Activated naive CD8-positive, alpha-beta T cell (primary cell): Measurements from ENCODE around the gene NEK1.
"Not testable (repeated sequence)": the region's sequence is repeated elsewhere in the genome, so short reads cannot be mapped to it uniquely, and the experiment has no call there.

Experiments used
- H3K27ac Mint-ChIP-seq: one replicate; pipeline ENCODE4 v1.8.0; 2021; ENCODE audit warnings: mixed read lengths
- H3K27me3 Mint-ChIP-seq: one replicate; pipeline ENCODE4 v1.8.0; 2021; ENCODE audit warnings: mixed read lengths
- H3K36me3 Mint-ChIP-seq: one replicate; pipeline ENCODE4 v1.8.0; 2021; ENCODE audit warnings: mixed read lengths
- H3K4me1 Mint-ChIP-seq: one replicate; pipeline ENCODE4 v1.8.0; 2021; ENCODE audit warnings: low read depth, mixed read lengths
- H3K4me3 Mint-ChIP-seq: one replicate; pipeline ENCODE4 v1.8.0; 2021; ENCODE audit warnings: mild to moderate bottlenecking, mixed read lengths
- H3K9me3 Mint-ChIP-seq: one replicate; pipeline ENCODE4 v1.8.0; 2021; ENCODE audit warnings: low read depth, mixed read lengths

NEK1 gene

DNA sequence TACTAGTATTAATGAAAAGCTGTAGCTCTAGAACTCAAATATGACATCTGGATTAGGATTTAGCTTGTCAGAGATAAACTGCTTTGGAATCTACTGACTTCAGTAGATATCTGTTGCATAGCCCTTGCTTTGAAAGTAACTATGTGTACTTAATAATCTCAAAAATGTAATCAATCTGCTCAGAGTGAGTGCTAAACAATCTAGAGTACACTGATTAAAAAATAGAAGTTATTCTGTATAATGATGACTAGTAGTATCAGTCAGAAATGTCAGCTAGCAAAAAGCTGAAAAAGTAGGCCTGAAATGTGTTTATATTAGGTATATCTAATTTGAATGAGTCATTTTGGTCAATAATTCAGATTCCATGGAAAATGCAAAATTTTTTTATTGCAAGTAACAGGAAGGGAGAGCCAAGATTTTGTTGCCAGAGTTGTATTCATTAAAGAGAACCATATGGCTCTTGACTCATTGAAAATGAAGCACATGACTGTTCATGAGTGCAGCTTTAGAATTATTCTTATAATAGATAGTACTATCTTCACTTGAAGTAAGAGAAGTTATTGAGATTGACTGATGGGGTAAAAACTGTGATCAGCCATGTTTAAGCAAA lies 28.0 kb upstream of the NEK1 start:
- Mint-ChIP-seq H3K27ac (no peak overlapping the region), H3K27me3 (no peaks in the 10 kb centered on the region), H3K9me3 (no peaks in the 10 kb centered on the region), H3K4me1 (peaks cover 4% of the 10 kb centered on the region), H3K36me3 (peaks cover 13% of the 10 kb centered on the region), H3K4me3 (no peak overlapping the region)

DNA sequence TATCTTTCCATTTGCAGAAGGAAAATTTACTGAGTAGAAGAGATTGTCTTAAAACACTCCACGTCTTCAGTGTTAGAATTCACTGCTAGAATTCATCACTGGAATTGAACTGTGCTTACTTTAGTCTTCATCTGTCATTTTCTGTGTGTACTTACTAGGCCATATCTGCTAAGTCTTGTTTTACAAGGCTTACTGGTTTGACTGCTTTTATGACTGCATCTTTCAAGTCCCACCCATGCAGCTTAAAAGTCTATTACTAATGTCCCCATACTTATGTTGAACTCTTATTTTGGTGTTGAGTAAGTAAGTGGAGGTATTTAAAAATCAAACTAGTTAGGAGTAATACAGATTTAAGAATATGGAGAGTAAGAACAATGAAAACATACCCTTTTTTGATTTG lies 22.6 kb upstream of the NEK1 start:
- Mint-ChIP-seq H3K27me3 (no peaks in the 10 kb centered on the region), H3K36me3 (peaks cover 13% of the 10 kb centered on the region), H3K4me1 (peaks cover 20% of the 10 kb centered on the region), H3K9me3 (no peaks in the 10 kb centered on the region), H3K27ac (no peak overlapping the region), H3K4me3 (no peak overlapping the region)

DNA sequence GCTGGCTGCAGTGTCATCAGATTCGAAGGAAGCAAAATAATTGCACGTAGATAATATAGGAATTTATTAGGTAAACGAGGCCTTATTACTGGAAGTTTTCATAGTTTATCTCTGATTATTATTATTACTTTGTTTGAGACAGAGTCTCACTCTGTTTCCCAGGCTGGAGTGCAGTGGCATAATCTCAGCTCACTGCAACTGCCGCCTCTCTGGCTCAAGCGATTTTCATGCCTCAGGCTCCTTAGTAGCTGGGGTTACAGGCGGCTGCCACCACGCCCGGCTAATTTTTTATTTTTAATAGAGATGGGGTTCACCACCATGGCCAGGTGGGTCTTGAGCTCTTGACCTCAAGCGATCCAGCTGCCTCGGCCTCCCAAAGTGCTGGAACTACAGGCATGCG lies 20.5 kb upstream of the NEK1 start:
- Mint-ChIP-seq H3K4me1 (peaks cover 27% of the 10 kb centered on the region), H3K27me3 (no peaks in the 10 kb centered on the region), H3K4me3 (no peak overlapping the region), H3K9me3 (no peaks in the 10 kb centered on the region), H3K36me3 (peaks cover 9% of the 10 kb centered on the region), H3K27ac (no peak overlapping the region)

DNA sequence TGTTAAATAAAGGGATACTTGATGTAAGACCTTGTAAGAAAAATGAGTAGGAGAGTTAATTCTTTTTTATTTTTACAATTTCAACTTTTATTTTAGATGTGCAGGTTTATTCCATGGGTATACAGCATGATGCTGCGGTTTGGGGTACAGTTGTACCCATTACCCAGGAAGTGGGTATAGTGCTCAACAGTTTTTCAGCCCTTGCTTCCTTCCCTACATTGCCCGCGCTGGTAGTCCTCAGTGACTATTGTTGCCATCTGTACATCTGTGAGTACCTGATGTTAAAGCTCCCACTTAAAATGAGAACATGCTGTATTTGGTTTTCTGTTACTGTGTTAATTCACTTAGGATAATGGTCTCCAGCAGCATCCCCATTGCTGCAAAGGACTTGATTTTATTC lies 17.7 kb upstream of the NEK1 start:
- Mint-ChIP-seq H3K9me3 (no peaks in the 10 kb centered on the region), H3K27ac (no peak overlapping the region), H3K27me3 (no peaks in the 10 kb centered on the region), H3K4me3 (no peak overlapping the region), H3K36me3 (peaks cover 2% of the 10 kb centered on the region), H3K4me1 (peaks cover 45% of the 10 kb centered on the region)

DNA sequence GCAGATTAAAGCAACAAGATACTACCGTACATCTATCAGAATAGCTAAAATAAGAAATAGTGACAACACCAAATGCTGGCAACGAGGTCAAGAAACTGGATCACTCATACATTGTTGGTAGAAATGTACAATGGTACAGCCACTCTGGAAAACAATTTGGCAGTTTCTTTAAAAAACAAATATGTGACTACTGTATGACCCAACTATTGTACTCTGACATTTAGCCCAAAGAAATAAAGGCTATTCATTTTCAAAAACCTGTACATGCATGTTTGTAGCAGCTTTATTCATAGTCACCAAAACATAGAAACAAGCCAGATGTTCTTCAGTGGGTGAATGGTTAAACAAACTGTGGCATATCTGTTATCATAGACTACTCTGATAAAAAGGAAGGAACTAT lies 16.2 kb upstream of the NEK1 start:
- Mint-ChIP-seq H3K9me3 (no peaks in the 10 kb centered on the region), H3K4me1 (peaks cover 45% of the 10 kb centered on the region), H3K4me3 (no peak overlapping the region), H3K27me3 (no peaks in the 10 kb centered on the region), H3K27ac (peak overlapping the region; percentile 58), H3K36me3 (peaks cover 2% of the 10 kb centered on the region)

DNA sequence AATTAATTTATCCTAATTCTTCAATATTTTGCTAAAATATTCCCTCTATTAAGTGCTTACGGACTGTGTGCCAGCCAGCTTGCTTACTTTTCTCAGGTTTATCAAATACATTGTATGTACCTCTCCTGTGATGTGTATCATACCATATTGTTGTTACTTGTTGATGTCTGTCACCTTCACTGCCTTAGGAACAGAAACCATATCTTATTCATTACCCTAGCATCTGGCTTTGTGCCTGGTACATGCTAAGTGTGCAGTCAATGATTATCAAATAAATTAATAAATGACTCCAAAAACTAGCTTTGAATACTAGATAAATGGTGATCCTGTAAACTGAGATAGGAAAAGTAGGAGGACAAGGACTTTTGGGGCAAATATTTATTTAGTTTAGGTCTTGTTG lies 14.9 kb upstream of the NEK1 start:
- Mint-ChIP-seq H3K4me1 (peaks cover 55% of the 10 kb centered on the region), H3K4me3 (no peak overlapping the region), H3K27ac (peak overlapping the region; percentile 88), H3K36me3 (peaks cover 2% of the 10 kb centered on the region), H3K27me3 (no peaks in the 10 kb centered on the region), H3K9me3 (no peaks in the 10 kb centered on the region)

DNA sequence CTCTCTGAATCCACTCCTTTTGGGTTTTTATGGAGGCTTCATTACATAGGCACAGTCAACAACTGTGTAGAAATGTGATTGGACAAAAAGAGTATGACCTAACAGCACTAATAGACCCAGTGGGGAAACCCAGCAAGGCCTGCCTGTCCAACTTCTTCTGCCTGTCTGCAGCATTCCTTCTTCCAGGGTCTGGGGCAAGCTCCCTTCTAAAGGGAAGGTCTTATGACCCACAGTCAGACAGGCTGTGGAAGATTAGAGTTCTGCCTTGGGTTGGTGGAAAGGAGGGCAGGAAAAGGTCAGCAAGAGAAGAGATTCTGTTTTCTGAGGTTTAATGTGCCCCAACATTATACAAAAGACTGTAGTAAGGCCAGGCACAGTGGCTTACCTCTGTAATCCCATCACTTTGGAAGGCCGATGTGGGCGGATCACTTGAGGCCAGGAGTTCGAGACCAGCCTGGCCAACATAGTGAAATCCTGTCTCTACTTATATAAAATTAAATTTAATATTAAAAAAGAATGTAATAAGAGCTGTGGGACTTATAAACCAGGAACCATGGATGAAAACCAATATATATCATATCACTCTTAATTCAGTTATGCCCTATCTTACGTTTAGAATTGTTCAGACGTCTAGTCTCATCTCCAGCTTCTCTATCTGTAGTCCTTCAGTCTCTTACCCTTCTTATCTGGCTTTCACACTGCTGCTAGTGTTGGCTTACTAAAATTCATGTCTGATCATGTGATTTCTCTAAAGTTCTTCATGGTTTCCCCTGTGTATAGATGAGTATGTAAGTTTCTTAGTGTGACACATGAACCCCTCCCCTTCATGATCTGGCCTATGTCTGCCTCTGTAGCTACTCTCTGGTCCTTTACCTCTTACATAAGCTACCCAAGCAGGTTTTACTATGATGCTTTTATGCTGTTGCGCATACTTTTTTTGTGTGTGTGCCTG lies 14.2 kb upstream of the NEK1 start:
- no peak overlapping the region for H3K4me3 Mint-ChIP-seq
- peak overlapping the region; percentile 88 for H3K27ac Mint-ChIP-seq
- no peaks in the 10 kb centered on the region for H3K36me3 Mint-ChIP-seq
- no peaks in the 10 kb centered on the region for H3K9me3 Mint-ChIP-seq
- no peaks in the 10 kb centered on the region for H3K27me3 Mint-ChIP-seq
- H3K4me1 Mint-ChIP-seq = peaks cover 58% of the 10 kb centered on the region

DNA sequence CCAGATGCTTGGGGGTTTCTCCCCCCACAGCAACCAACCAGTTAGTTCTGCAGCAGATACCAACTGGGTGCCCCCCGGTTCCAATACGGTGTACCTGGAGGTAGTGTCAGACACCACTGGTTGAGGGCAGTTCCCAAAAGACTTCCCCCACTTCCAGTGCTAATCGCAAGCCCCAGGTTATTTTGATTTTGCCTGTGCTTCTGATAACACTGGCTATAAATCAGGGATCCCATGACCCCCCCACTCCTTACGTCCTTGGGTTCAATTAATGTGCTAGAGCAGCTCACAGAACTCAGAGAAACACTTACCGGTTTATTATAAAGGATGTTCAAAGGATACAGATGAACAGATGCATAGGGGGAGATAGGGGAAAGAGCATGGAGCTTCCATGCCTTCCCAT lies 13.5 kb upstream of the NEK1 start:
- Mint-ChIP-seq H3K9me3 (no peaks in the 10 kb centered on the region), H3K4me3 (no peak overlapping the region), H3K27me3 (no peaks in the 10 kb centered on the region), H3K36me3 (no peaks in the 10 kb centered on the region), H3K4me1 (peaks cover 60% of the 10 kb centered on the region), H3K27ac (peak overlapping the region; percentile 47)

DNA sequence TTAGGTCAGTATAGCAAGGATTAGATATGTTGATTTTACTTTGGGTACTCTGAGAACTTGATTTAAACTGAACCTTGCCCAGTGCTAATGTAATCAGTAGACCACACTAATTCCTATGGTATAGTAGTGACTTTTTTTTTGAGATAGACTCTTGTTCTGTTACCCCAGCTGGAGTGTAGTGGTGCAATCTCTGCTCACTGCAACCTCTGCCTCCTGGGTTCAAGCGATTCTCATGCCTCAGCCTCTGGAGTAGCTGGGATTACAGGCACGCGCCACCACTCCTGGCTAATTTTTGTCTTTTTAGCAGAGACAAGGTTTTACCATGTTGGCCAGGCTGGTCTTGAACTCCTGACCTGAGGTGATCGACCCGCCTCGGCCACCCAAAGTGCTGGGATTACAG lies 11.6 kb upstream of the NEK1 start:
- not testable (repeated sequence) for H3K36me3 Mint-ChIP-seq, H3K4me3 Mint-ChIP-seq, H3K27me3 Mint-ChIP-seq, H3K27ac Mint-ChIP-seq, H3K9me3 Mint-ChIP-seq
- peaks cover 65% of the 10 kb centered on the region for H3K4me1 Mint-ChIP-seq

DNA sequence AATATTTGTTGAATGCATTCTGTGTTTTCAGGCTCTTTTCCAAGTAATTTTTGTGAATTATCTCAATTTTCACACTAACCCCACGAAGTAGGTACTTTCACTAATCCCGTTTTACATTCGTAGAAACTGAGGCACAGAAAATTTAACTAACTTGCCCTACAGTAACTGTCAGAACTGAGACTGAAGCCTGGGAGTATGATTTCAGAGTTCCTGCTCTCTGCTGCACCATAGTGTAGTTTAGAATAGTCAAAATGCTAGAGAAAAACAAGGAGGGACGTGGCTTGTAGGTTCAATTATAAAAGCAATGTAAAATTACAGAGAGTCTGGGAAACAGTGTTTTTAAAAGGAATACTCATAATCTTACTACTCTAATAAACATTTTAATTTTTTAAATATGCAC lies 10.2 kb upstream of the NEK1 start:
- Mint-ChIP-seq H3K4me1 (peaks cover 72% of the 10 kb centered on the region), H3K36me3 (no peaks in the 10 kb centered on the region), H3K4me3 (peak overlapping the region; percentile 98), H3K9me3 (no peaks in the 10 kb centered on the region), H3K27ac (peak overlapping the region; percentile 95), H3K27me3 (no peaks in the 10 kb centered on the region)

DNA sequence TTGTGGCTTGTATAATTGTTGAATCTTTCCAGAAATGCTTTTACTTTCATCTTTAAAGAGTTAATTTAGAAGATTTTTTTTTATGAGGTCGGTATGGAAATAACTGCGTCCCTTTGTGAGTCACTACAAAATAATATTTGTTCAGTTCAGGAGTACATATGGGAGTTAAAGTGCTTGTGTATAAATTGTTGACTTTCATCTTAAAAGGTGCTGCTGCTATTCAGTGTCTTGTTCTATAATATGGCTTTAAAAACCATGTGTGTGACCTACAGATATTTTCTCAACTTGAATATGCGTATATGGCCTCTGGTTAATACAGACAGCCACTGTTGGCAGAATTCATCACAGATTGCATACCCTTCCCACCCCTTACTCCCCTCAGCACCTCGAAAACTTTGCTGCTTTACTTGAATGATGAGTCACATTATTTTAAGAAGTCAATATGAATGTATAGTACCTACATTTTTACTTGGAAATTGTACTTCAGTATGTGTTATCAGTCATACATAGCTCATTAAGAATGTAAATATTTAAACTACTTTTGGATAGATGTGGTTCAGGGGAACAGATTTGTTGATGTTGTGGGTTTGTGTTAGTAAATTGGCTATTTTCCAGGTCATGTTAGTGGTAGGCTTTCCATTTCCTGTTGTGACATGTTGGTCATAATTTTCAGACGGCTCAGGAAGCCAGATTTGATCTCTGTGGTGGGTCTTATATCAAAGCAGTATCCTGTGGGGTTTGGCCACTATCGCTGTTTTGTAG lies 9.5 kb upstream of the NEK1 start:
- Mint-ChIP-seq H3K27me3 (no peaks in the 10 kb centered on the region), H3K4me3 (peak overlapping the region; percentile 98), H3K4me1 (peaks cover 72% of the 10 kb centered on the region), H3K36me3 (no peaks in the 10 kb centered on the region), H3K27ac (peak overlapping the region; percentile 95), H3K9me3 (no peaks in the 10 kb centered on the region)

DNA sequence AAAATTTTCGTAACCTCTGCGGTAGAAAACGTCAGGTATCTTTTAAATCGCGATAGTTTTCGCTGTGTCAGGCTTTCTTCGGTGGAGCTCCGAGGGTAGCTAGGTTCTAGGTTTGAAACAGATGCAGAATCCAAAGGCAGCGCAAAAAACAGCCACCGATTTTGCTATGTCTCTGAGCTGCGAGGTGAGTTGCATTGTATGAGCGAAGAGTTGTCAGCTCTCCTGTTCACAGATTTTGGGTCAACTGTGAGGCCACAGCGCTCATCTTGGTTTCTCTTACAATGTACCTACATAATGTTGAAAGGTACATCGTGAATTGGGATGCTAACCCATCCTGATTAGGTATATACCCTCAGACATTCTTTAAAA lies 8.5 kb upstream of the NEK1 start:
- H3K4me3 Mint-ChIP-seq = peak overlapping the region; percentile 98
- H3K27me3 Mint-ChIP-seq = no peaks in the 10 kb centered on the region
- H3K27ac Mint-ChIP-seq = peak overlapping the region; percentile 99
- no peaks in the 10 kb centered on the region for H3K36me3 Mint-ChIP-seq
- no peaks in the 10 kb centered on the region for H3K9me3 Mint-ChIP-seq
- H3K4me1 Mint-ChIP-seq = peaks cover 70% of the 10 kb centered on the region

DNA sequence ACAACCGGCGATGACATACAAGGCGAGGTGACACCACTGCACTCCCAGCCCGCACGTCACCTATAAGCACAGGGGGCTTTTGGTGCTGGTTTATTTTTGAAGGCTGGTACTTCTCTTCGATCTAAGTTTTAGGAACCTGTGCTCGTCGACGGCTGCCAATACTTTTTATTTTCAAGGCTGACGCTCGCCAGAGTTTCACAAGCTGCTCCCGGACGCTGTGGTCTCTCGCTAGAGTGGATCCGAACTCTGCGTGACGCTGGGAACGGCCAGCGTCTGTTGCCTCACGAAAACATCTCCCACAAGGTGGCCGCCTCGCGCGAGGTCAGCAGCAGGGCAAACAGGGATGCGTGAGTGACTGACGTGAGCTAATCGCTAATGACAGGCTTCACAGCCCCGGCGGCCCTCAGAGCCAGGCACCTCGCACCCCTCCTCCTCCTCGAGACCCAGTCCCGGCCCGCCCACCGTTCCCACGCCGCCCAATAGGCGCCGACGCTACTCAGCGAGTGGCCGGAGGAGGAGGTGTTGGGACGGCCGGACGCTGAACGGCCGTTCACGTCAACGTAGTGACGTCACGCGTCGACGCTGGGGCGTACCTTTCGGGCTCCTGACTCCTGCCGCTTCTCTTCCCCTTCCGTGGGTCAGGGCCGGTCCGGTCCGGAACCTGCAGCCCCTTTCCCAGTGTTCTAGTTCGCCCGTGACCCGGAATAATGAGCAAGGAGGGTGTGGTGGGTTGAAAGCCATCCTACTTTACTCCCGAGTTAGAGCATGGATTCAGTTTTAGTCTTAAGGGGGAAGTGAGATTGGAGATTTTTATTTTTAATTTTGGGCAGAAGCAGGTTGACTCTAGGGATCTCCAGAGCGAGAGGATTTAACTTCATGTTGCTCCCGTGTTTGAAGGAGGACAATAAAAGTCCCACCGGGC lies 7.8 kb upstream of the NEK1 start, which contains the start of gene CLCN3:
TSS of gene CLCN3 (plus strand) at position 621 of the 922 bp plus-strand sequence. CDS start 15,351 bp downstream, outside the sequence.
- Mint-ChIP-seq H3K9me3 (no peaks in the 10 kb centered on the region), H3K27ac (peak within 1 kb of the TSS; percentile 99), H3K4me3 (peak within 1 kb of the TSS; percentile 98), H3K27me3 (no peaks in the 10 kb centered on the region), H3K36me3 (no peaks in the 10 kb centered on the region), H3K4me1 (peaks cover 70% of the 10 kb centered on the region)

DNA sequence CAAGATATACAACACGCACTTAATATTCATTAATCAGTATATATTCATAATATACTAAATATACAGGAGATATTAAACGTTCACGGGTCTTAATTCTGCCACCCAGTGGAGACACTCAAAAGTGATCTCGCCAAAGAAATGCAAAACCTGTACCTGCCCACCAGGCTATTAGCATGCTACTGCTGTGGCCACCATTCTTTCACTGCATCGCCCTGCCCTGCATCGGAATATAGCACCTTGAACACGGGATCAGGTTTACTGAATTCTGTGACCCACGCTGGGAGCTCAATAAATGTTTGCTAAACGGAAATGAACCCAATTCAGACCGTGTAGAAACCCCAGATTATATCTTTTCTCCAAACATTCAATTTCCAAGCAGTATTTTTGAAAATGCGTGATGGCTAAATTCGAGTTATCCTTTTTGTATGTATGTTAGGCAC lies 7.2 kb upstream of the NEK1 start:
- H3K4me3 Mint-ChIP-seq = peak overlapping the region; percentile 98
- H3K36me3 Mint-ChIP-seq = no peaks in the 10 kb centered on the region
- H3K27ac Mint-ChIP-seq = peak overlapping the region; percentile 99
- peaks cover 71% of the 10 kb centered on the region for H3K4me1 Mint-ChIP-seq
- H3K9me3 Mint-ChIP-seq = no peaks in the 10 kb centered on the region
- no peaks in the 10 kb centered on the region for H3K27me3 Mint-ChIP-seq
